Rectal smooth muscle tissue (tissue), 1 donor: ENCODE results near the gene EIF4EBP2.

Experiments
- H3K27ac ChIP-seq: one replicate; pipeline ENCODE4 v1.7.0; 2013; ENCODE audit warnings: low read depth, low read length, inconsistent platforms
- H3K27me3 ChIP-seq: one replicate; pipeline ENCODE4 v1.7.0; 2013; ENCODE audit warnings: low read length; ENCODE audit not compliant: control insufficient read depth, insufficient read depth
- H3K36me3 ChIP-seq: one replicate; pipeline ENCODE4 v1.7.0; 2013; ENCODE audit warnings: low read length; ENCODE audit not compliant: control insufficient read depth, insufficient read depth
- H3K4me1 ChIP-seq: one replicate; pipeline ENCODE4 v1.7.0; 2013; ENCODE audit warnings: low read length; ENCODE audit not compliant: control insufficient read depth, insufficient read depth
- H3K4me3 ChIP-seq: one replicate; pipeline ENCODE4 v1.7.0; 2013; ENCODE audit warnings: low read length
- H3K9ac ChIP-seq: one replicate; pipeline ENCODE4 v1.7.0; 2013; ENCODE audit warnings: low read length

Gene EIF4EBP2

DNA sequence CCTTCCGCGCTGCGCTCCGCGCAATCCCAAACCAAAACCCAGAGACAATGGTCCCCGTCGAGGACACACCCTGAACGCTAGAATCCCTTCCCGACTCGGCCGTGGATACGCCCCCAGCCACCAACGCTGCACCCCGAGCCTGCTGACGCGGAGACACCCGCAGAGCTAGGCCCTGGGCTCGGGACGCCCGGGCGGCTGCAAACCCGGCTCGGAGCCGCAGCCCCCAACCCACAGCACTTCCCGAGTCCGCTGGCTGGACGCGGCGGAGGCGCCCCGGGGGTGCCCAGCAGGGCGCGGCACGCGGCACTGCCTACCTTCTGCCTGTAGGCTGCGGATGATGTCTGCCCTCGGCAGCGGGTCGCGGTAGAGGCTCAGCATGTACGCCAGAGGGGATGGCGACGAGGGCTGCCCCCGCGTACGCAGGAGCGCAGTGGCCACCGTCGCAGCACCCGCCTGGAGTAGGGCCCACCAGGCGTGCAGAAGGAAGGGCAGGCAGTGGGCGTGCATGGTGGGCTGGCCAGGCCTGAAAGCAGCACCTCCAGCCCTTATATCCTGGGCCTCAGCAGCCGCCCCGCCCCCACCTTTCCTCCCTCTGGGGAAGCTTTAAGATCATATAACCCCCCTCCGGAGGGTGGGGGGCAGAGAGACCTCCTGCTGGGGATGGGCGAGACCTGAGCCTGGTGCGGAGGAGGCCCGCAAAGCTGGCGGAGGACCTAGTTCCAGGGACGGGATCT lies 37.4 kb downstream of the EIF4EBP2 start, which contains the start of gene NODAL:
TSS of gene NODAL (minus strand) at position 521 of the 734 bp plus-strand sequence. CDS start at position 507, 14 bp downstream.
- H3K36me3 ChIP-seq: no peaks in the 10 kb centered on the region
- H3K4me3 ChIP-seq: peak within 1 kb of the TSS; percentile 45
- peaks cover 16% of the 10 kb centered on the region for H3K27me3 ChIP-seq
- H3K27ac ChIP-seq: no peak within 1 kb of the TSS
- H3K4me1 ChIP-seq: peaks cover 7% of the 10 kb centered on the region
- no peak within 1 kb of the TSS for H3K9ac ChIP-seq

GRCh38 chr10:70441895-70442309 lies 38.0 kb downstream of the EIF4EBP2 start:
- Histone ChIP-seq H3K27ac (no peak overlapping the region), H3K36me3 (no peaks in the 10 kb centered on the region), H3K9ac (no peak overlapping the region), H3K4me3 (no peak overlapping the region), H3K4me1 (peaks cover 10% of the 10 kb centered on the region), H3K27me3 (peaks cover 16% of the 10 kb centered on the region)

DNA sequence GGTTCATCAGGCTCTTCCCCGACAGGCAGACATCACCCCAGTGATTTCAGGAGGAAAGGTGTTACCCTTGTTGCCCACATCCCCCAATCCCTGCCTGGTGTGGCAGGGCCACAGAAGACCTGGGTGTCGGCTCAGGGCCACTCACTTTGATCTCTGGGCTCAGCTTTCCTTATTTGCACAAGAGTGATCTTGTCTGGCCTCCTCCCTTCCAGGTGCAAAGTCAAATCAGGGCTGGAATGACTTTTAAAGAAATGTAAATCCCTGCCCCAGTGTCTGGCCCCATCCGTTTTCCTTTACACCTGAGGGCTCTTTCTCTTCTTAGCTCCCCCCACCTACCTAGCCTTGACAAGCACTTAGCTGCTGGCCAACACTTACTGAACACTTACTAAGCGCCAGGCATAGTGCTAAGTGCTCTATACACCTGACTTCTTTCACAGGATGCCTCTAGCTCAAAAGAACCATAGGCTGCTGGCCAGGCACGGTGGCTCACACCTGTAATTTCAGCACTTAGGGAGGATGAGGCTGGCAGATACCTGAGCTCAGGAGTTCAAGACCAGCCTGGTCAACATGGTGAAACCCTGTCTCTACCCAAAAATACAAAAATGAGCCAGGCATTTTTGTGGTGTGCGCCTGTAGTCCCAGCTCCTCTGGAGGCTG lies 38.5 kb downstream of the EIF4EBP2 start:
- Histone ChIP-seq H3K36me3 (no peaks in the 10 kb centered on the region), H3K4me3 (no peak overlapping the region), H3K27me3 (peaks cover 16% of the 10 kb centered on the region), H3K4me1 (peaks cover 10% of the 10 kb centered on the region), H3K9ac (no peak overlapping the region), H3K27ac (no peak overlapping the region)

- no peak overlapping the region for H3K9ac ChIP-seq
Observed at GRCh38 chr10:70444744-70445143, 40.8 kb downstream of the EIF4EBP2 start.

GRCh38 chr10:70445718-70446657 lies 42.0 kb downstream of the EIF4EBP2 start:
- Histone ChIP-seq H3K4me1 (peaks cover 18% of the 10 kb centered on the region), H3K27me3 (peaks cover 13% of the 10 kb centered on the region), H3K4me3 (no peak overlapping the region), H3K27ac (peak overlapping the region; percentile 51), H3K9ac (no peak overlapping the region), H3K36me3 (no peaks in the 10 kb centered on the region)

More at GRCh38 chr10:70444744-70445143, 40.8 kb downstream of the EIF4EBP2 start:
- Histone ChIP-seq H3K27ac (no peak overlapping the region), H3K27me3 (peaks cover 16% of the 10 kb centered on the region), H3K4me3 (no peak overlapping the region), H3K36me3 (no peaks in the 10 kb centered on the region), H3K4me1 (peaks cover 18% of the 10 kb centered on the region)

DNA sequence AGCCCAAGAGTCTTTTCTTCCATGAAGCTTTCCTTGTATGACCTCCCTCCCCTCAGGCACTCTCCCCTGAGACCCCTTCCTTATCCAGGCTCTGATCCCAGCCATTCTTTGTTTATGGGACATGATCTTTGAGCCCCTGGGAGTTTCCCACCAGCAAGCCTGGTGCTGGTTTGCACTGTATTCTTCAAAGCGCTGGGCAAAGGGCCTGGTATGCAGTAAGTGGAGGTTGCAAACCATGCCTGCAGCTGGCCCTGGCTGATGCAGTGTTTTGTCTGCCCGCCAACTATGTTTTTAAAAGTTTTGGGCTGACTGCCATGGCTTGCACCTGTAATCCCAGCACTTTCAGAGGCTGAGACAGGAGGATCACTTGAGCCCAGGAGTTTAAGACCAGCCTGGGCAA lies 44.3 kb downstream of the EIF4EBP2 start:
- no peak overlapping the region for H3K4me3 ChIP-seq
- no peaks in the 10 kb centered on the region for H3K27me3 ChIP-seq
- no peaks in the 10 kb centered on the region for H3K36me3 ChIP-seq
- H3K9ac ChIP-seq: no peak overlapping the region
- peaks cover 16% of the 10 kb centered on the region for H3K4me1 ChIP-seq
- no peak overlapping the region for H3K27ac ChIP-seq

DNA sequence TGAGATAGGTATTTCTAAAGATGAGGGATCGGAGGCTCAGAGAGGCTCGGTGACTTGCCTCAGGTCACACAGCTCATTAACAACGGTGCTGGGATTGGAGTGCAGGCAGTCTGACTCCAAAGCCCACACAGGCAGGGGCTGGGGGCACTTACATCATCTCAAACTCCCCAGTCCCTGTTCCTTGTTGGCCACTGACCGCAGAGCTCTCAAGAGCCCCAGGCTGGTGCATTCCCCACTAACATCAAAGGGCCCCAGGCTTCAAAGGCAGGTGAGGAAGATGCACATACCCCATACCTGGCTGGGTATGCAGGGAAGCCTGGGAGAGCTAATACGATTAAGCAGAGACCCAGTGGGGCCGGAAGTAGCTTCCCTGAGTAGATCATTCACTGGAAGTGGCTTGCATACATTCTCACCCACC lies 51.3 kb downstream of the EIF4EBP2 start:
- H3K36me3 ChIP-seq: no peaks in the 10 kb centered on the region
- no peak overlapping the region for H3K4me3 ChIP-seq
- H3K4me1 ChIP-seq: peaks cover 9% of the 10 kb centered on the region
- no peaks in the 10 kb centered on the region for H3K27me3 ChIP-seq
- no peak overlapping the region for H3K9ac ChIP-seq
- no peak overlapping the region for H3K27ac ChIP-seq

- H3K36me3 ChIP-seq: no peaks in the 10 kb centered on the region
- no peak overlapping the region for H3K27ac ChIP-seq
- H3K4me1 ChIP-seq: peaks cover 9% of the 10 kb centered on the region
- no peak overlapping the region for H3K9ac ChIP-seq
- no peak overlapping the region for H3K4me3 ChIP-seq
- no peaks in the 10 kb centered on the region for H3K27me3 ChIP-seq
Observed at GRCh38 chr10:70456164-70456563, 52.2 kb downstream of the EIF4EBP2 start.

DNA sequence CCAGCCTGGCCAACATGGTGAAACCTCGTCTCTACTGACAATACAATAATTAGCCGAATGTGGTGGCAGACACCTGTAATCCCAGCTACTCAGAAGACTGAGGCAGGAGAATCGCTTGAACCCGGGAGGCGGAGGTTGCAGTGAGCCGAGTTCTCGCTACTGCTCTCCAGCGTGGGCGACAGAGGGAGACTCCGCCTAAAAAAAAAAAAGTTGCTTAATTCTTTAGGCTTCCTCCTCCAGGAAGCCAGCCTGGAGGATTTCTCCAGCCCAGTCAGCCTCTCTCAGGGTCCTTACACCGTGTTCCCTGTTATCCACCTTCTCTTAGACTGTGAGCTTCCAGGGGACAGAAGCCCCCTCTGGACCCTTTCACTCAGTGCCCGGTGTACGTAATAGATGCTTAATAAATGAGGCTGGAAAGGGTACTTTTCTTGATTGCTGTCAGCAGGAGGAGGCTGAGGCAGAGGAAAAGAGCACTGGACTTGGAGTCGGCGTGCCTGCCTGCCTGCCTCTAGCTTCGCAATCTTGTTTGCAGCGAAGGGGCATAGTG lies 53.9 kb downstream of the EIF4EBP2 start:
- H3K4me1 ChIP-seq: peaks cover 12% of the 10 kb centered on the region
- H3K27ac ChIP-seq: peak overlapping the region; percentile 94
- H3K9ac ChIP-seq: no peak overlapping the region

DNA sequence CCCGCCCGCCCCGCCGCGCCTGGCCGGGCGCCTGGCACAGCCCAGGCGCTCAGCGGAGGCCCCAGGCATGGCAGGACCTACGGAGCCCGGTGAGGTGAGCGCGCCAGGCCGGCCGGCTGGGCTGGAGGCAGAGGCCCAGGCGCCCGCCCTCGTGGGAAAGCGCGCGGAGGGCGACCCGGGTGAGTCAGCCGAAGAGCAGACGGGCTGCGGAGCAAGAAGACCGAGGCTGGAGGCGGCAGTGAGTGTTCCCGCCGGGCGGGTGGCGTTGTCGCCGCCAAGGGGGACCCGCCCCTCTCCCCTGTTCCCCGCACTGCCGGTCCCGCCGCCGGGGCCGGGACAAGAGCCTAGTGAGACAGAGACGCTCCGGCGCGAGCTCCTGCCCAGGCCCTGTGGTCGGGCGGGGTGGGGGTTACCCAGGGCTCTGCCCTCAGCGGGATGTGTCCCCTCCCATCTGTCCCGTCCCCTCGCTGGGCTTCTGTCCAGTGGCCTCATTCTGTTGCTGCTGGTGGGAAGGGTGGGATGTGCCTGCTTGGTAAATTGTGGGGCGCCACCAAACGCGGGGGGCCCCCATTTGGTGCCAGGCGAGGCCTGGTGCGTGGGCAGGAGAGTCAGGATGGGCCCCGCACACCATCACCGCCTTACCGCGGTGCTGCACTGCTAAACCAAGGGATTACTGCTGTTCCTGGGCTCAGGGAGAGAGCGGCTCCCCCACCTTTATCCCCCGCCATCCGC lies 54.5 kb downstream of the EIF4EBP2 start:
- peak overlapping the region; percentile 49 for H3K9ac ChIP-seq

More for the DNA sequence above, 53.9 kb downstream of the EIF4EBP2 start:
- H3K36me3 ChIP-seq: no peaks in the 10 kb centered on the region
- no peaks in the 10 kb centered on the region for H3K27me3 ChIP-seq
- H3K4me3 ChIP-seq: peak overlapping the region; percentile 63

GRCh38 chr10:70459061-70459773 lies 55.3 kb downstream of the EIF4EBP2 start:
- H3K27ac ChIP-seq: peak overlapping the region; percentile 94
- no peaks in the 10 kb centered on the region for H3K27me3 ChIP-seq
- no peak overlapping the region for H3K9ac ChIP-seq
- peaks cover 12% of the 10 kb centered on the region for H3K4me1 ChIP-seq
- H3K36me3 ChIP-seq: no peaks in the 10 kb centered on the region
- no peak overlapping the region for H3K4me3 ChIP-seq

More for the DNA sequence above, 54.5 kb downstream of the EIF4EBP2 start:
- Histone ChIP-seq H3K4me3 (peak overlapping the region; percentile 63), H3K36me3 (no peaks in the 10 kb centered on the region), H3K27ac (peak overlapping the region; percentile 94), H3K27me3 (no peaks in the 10 kb centered on the region), H3K4me1 (peaks cover 12% of the 10 kb centered on the region)
